Brain microvascular endothelial cell (primary cell): ENCODE measurements around the gene EED.
A peak's percentile ranks its signal among the peaks of the same experiment; 100 is the strongest.
"Not testable (repeated sequence)": the region's sequence is repeated elsewhere in the genome, so short reads cannot be mapped to it uniquely, and the experiment has no call there.

ENCODE experiments used
- DNase-seq: peaks from one replicate; pipeline ENCODE4 v3.0.0-alpha.2; 2020
- H3K27ac ChIP-seq: fragments of 250-450 bp; sonication (Bioruptor Pico); 2 replicates; pipeline ENCODE4 v1.5.1; 2020; ENCODE audit warnings: mild to moderate bottlenecking, moderate library complexity
- H3K27me3 ChIP-seq: fragments of 250-450 bp; sonication (Bioruptor Pico); replicated peaks from 2 replicates; pipeline ENCODE4 v1.5.1; 2020; ENCODE audit warnings: mild to moderate bottlenecking
- H3K36me3 ChIP-seq: fragments of 250-450 bp; sonication (Bioruptor Pico); replicated peaks from 2 replicates; pipeline ENCODE4 v1.5.1; 2020; ENCODE audit warnings: mild to moderate bottlenecking
- H3K4me3 ChIP-seq: 2 replicates; pipeline ENCODE4 v1.5.1; 2011; ENCODE audit warnings: low read depth, mild to moderate bottlenecking, control low read depth, low read length, moderate library complexity
- in situ Hi-C: cut with HindIII; loops from 2 replicates; pipeline ENCODE4 v1.10.0; 2017; ENCODE audit warnings: low sequenced_read_pairs, low pct_ligation_motif_present
- TF ChIP-seq, protein P1 (sequence below): IDR thresholded peaks from 2 replicates; pipeline ENCODE4 v1.5.1; 2011; ENCODE audit warnings: low read depth, mild to moderate bottlenecking, moderate library complexity, low read length, control low read depth, inconsistent platforms; ENCODE audit errors: missing control alignments

Gene EED

GRCh38 chr11:86279747-86280146 lies 35.2 kb downstream of the EED start:
- TF ChIP-seq, protein P1, sequence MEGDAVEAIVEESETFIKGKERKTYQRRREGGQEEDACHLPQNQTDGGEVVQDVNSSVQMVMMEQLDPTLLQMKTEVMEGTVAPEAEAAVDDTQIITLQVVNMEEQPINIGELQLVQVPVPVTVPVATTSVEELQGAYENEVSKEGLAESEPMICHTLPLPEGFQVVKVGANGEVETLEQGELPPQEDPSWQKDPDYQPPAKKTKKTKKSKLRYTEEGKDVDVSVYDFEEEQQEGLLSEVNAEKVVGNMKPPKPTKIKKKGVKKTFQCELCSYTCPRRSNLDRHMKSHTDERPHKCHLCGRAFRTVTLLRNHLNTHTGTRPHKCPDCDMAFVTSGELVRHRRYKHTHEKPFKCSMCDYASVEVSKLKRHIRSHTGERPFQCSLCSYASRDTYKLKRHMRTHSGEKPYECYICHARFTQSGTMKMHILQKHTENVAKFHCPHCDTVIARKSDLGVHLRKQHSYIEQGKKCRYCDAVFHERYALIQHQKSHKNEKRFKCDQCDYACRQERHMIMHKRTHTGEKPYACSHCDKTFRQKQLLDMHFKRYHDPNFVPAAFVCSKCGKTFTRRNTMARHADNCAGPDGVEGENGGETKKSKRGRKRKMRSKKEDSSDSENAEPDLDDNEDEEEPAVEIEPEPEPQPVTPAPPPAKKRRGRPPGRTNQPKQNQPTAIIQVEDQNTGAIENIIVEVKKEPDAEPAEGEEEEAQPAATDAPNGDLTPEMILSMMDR, result no peak
- in situ Hi-C loops, result no loop called here
- Histone ChIP-seq H3K27me3 (no peaks in the 10 kb centered on the region), H3K4me3 (no peak overlapping the region), H3K36me3 (no peaks in the 10 kb centered on the region), H3K27ac (no peak overlapping the region)
- DNase-seq, result no peak

DNA sequence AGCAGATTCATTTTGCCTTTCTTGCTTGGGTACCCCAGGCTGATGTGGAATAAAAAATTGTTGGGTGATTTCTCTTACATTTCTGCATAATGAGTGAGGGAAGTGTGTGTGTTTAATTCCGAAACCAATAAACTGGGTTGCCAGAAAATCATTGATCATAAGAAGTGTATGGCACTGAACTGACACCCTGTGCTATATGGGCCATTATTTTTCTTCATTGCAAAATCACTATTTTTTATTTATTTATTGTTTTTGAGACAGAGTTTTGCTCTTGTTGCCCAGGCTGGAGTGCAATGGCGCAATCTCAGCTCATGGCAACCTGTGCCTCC lies 42.9 kb downstream of the EED start:
- TF ChIP-seq, protein P1, result no peak
- Histone ChIP-seq H3K36me3 (no peaks in the 10 kb centered on the region), H3K4me3 (no peak overlapping the region), H3K27ac (no peak overlapping the region), H3K27me3 (no peaks in the 10 kb centered on the region)
- DNase-seq, result no peak
- in situ Hi-C loops, result no loop called here

DNA sequence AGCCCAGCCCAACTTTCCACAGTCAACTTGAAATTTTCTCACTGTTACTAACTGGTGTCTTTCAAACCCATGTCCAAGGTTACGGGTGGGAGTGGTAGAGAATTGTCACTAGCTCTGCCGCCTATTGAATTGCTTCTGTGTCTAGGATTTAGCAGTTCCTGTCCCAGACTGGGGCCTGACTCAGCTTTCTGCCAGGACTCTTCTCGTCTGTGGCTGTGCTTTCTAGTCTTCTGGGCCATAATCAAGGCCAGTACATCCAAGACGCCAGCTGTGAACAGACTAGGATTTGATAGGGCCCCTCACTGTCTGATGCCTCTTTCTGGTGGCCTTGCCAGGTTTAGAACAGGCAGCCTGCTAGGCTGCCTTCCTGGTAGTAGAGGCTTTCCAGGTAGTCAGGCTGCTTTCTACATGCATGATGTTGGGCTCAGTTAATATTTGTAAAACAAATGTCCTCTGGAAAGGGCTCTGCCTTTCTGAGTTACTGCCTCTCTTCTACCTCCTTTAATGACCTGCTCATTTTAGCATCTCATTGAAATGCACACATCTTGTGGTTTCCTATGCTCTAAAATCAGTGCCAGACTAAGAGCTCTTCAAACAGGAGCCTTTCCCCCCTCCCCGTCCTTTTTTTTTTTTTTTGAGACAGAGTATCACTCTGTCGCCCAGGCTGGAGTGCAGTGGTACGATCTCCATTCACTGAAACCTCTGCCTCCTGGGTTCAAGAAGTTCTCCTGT lies 44.4 kb downstream of the EED start:
- Histone ChIP-seq H3K36me3 (no peaks in the 10 kb centered on the region), H3K27me3 (no peaks in the 10 kb centered on the region), H3K27ac (no peak overlapping the region), H3K4me3 (no peak overlapping the region)
- in situ Hi-C loops, result no loop called here
- peak; percentile 6 for DNase-seq
- TF ChIP-seq, protein P1, result no peak

GRCh38 chr11:86289508-86290280 lies 45.1 kb downstream of the EED start:
- H3K4me3 ChIP-seq, H3K36me3 ChIP-seq, DNase-seq, in situ Hi-C loops, H3K27me3 ChIP-seq, H3K27ac ChIP-seq: not testable (repeated sequence)

- in situ Hi-C loops, result no loop called here
Observed at GRCh38 chr11:86291466-86292262, 47.1 kb downstream of the EED start.

More at GRCh38 chr11:86291466-86292262, 47.1 kb downstream of the EED start:
- Histone ChIP-seq H3K36me3 (no peaks in the 10 kb centered on the region), H3K4me3 (no peak overlapping the region), H3K27ac (no peak overlapping the region), H3K27me3 (no peaks in the 10 kb centered on the region)
- TF ChIP-seq, protein P1, result peak; percentile 82
- DNase-seq, result peak; percentile 27
